PC-3 (cell line): Measurements from ENCODE around the gene SLC7A6. TPM values are rescaled to one million over a fixed set of nuclear protein-coding genes. Genes with fewer than 3 reads are reported as not detected.

ENCODE experiments used
- ATAC-seq: fragments of 200-7000 bp; cut with Tn5 transposase; 2 replicates; pipeline ENCODE4 v1.9.1; 2020; ENCODE audit warnings: mild to moderate bottlenecking, moderate library complexity
- BruUV-seq: library from RNA; stranded (reverse); fragments of 400-500 nt; replicated peaks from 2 replicates; lab custom pipeline; 2021; lab: Mats Ljungman, UMichigan
- CTCF ChIA-PET: fragments of 300-600 bp; sonication (Branson Sonifier 250); formaldehyde crosslinking; loops from one replicate; lab custom pipeline; 2022; ENCODE audit warnings: antibody characterized with exemption; lab: Charles Lee
- POLR2A ChIA-PET: fragments of 300-600 bp; sonication (Branson Sonifier 250); formaldehyde crosslinking; loops from one replicate; lab custom pipeline; 2022; ENCODE audit warnings: antibody characterized with exemption; ENCODE audit not compliant: unreplicated experiment; lab: Charles Lee
- DNase-seq: peaks from one replicate; pipeline ENCODE4 v3.0.0-alpha.2; 2015
- H2AFZ ChIP-seq: fragments of 300-600 bp; sonication (generic); 2 replicates; pipeline ENCODE4 v1.6.0; 2016; ENCODE audit warnings: antibody characterized with exemption, low read length
- H3F3A ChIP-seq: fragments of 300-600 bp; sonication (generic); one replicate; pipeline ENCODE4 v1.6.0; 2017; ENCODE audit warnings: antibody characterized with exemption, low read length, control low read depth, mild to moderate bottlenecking; ENCODE audit not compliant: unreplicated experiment
- H3K27ac ChIP-seq: fragments of 300-600 bp; sonication (generic); 2 replicates; pipeline ENCODE4 v1.5.1; 2016; ENCODE audit warnings: mild to moderate bottlenecking, low read length
- H3K27me3 ChIP-seq: fragments of 300-600 bp; sonication (generic); 2 replicates; pipeline ENCODE4 v1.6.1; 2016; ENCODE audit warnings: low read length, mixed read lengths
- H3K36me3 ChIP-seq: fragments of 300-600 bp; sonication (generic); 2 replicates; pipeline ENCODE4 v1.6.1; 2016; ENCODE audit warnings: low read depth, mixed run types, low read length, mixed read lengths
- H3K4me1 ChIP-seq: fragments of 300-600 bp; sonication (generic); 2 replicates; pipeline ENCODE4 v1.5.1; 2016; ENCODE audit warnings: low read length; ENCODE audit not compliant: insufficient read depth
- H3K4me2 ChIP-seq: fragments of 300-600 bp; sonication (generic); 2 replicates; pipeline ENCODE4 v1.6.0; 2016; ENCODE audit warnings: low read length
- H3K4me3 ChIP-seq: fragments of 300-600 bp; sonication (generic); 2 replicates; pipeline ENCODE4 v1.5.1; 2016; ENCODE audit warnings: mild to moderate bottlenecking, low read length, mixed read lengths
- H3K79me2 ChIP-seq: fragments of 300-600 bp; sonication (generic); 2 replicates; pipeline ENCODE4 v1.6.1; 2017; ENCODE audit warnings: low read length, mixed read lengths
- H3K9ac ChIP-seq: fragments of 300-600 bp; sonication (generic); 2 replicates; pipeline ENCODE4 v1.6.0; 2016; ENCODE audit warnings: mild to moderate bottlenecking, low read length
- H3K9me2 ChIP-seq: fragments of 300-600 bp; sonication (generic); replicated peaks from 2 replicates; pipeline ENCODE4 v1.6.1; 2016; ENCODE audit warnings: mixed run types, low read length, mixed read lengths
- H3K9me3 ChIP-seq: fragments of 300-600 bp; sonication (generic); 2 replicates; pipeline ENCODE4 v1.6.1; 2016; ENCODE audit warnings: low read length, mixed read lengths
- H4K20me1 ChIP-seq: fragments of 300-600 bp; sonication (generic); 2 replicates; pipeline ENCODE4 v1.6.1; 2016; ENCODE audit warnings: low read length, mixed read lengths
- EZH2 ChIP-seq: fragments of 300-600 bp; sonication (generic); IDR thresholded peaks from one replicate; pipeline ENCODE4 v1.6.1; 2017; ENCODE audit warnings: antibody characterized with exemption, mild to moderate bottlenecking, low read length; ENCODE audit not compliant: unreplicated experiment
- EZH2phosphoT487 ChIP-seq: fragments of 300-600 bp; sonication (generic); IDR thresholded peaks from 2 replicates; pipeline ENCODE4 v1.6.1; 2018; ENCODE audit warnings: mild to moderate bottlenecking, antibody characterized with exemption, low read length, borderline replicate concordance
- intact Hi-C: fragments of 100-400 bp; cut with micrococcal nuclease; formaldehyde crosslinking; loops from 2 replicates; pipeline ENCODE4 v1.9.0; 2023
- total RNA-seq: library from RNA; depleted of rRNA; stranded (reverse); fragments of >200 nt; gene quantifications from 2 replicates; pipeline ENCODE4 v1.2.3, GENCODE V29; 2014
- TF ChIP-seq, protein P1 (sequence below): fragments of 300-600 bp; sonication (generic); conservative IDR thresholded peaks from 2 replicates; pipeline ENCODE4 v1.5.1; 2017; ENCODE audit warnings: antibody characterized with exemption, low read depth, mild to moderate bottlenecking, low read length

The SLC7A6 gene
- total RNA-seq, 1 experiment from 2014 or later = 24.7 TPM

DNA sequence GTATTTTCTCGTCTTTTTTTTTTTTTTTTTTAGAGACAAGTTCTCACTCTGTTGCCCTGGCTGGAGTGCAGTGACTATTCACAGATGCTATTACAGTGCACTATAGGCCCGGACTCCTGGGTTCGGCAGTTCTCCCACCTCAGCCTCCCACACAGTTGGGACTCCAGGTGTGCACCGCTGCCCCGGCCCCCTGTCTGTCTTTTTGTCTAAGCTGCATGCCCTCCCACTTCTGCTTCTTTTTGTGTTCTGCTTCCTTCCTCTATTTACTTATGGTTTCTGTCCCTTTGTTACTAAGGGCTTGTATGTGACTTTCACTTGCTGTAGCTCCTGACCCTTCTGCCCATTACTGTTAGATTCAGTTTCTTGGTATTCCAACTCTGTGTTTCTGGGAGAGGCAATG, 20.5 kb downstream of the SLC7A6 start:
- Histone ChIP-seq H3K4me2 (no peak overlapping the region), H3K9me3 (no peaks in the 10 kb centered on the region), H3K4me1 (peaks cover 19% of the 10 kb centered on the region), H4K20me1 (no peaks in the 10 kb centered on the region), H3K27me3 (no peaks in the 10 kb centered on the region), H3K79me2 (peaks cover 16% of the 10 kb centered on the region; the same call in 1 of the 2 replicates), H3K9me2 (no peaks in the 10 kb centered on the region), H3F3A (no peaks in the 10 kb centered on the region), H2AFZ (no peak overlapping the region), H3K36me3 (peaks cover 10% of the 10 kb centered on the region; the same call in 1 of the 2 replicates), H3K4me3 (no peak overlapping the region), H3K27ac (no peak overlapping the region), H3K9ac (no peak overlapping the region)
- DNase-seq (no peak), ATAC-seq (no peak)
- TF ChIP-seq EZH2 (no peak), EZH2phosphoT487 (no peak)
- TF ChIP-seq, protein P1, sequence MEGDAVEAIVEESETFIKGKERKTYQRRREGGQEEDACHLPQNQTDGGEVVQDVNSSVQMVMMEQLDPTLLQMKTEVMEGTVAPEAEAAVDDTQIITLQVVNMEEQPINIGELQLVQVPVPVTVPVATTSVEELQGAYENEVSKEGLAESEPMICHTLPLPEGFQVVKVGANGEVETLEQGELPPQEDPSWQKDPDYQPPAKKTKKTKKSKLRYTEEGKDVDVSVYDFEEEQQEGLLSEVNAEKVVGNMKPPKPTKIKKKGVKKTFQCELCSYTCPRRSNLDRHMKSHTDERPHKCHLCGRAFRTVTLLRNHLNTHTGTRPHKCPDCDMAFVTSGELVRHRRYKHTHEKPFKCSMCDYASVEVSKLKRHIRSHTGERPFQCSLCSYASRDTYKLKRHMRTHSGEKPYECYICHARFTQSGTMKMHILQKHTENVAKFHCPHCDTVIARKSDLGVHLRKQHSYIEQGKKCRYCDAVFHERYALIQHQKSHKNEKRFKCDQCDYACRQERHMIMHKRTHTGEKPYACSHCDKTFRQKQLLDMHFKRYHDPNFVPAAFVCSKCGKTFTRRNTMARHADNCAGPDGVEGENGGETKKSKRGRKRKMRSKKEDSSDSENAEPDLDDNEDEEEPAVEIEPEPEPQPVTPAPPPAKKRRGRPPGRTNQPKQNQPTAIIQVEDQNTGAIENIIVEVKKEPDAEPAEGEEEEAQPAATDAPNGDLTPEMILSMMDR = no peak
- ChIA-PET CTCF (no interaction called here), POLR2A (no interaction called here)
- BruUV-seq = no TSS peak
- intact Hi-C loops = no loop called here

DNA sequence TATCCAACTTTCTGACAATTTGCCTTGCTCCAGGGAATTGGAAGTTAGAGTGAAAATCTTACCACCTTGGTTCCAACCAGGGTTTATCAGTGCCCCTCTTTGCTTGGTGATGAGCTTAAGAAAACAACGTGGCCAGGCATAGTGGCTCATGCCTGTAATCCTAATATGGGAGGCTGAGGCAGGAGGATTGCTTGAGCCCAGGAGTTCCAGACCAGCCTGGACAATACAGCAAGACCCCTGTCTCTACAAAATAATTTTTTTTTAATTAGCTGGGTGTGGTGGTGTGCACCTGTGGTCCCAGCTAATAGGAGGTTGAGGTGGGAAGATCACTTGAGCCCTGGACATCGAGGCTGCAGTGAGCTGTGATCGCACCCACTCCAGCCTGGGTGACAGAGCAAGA, 21.4 kb downstream of the SLC7A6 start:
- no peak for DNase-seq
- no TSS peak for BruUV-seq

More for the DNA sequence above, 21.4 kb downstream of the SLC7A6 start:
- intact Hi-C loops = no loop called here
- ATAC-seq = no peak
- H3K9me2 ChIP-seq = no peaks in the 10 kb centered on the region
- H2AFZ ChIP-seq = no peak overlapping the region
- H3F3A ChIP-seq = no peaks in the 10 kb centered on the region
- TF ChIP-seq, protein P1 = no peak
- TF ChIP-seq EZH2 (no peak), EZH2phosphoT487 (no peak)
- H3K36me3 ChIP-seq = peaks cover 10% of the 10 kb centered on the region; the same call in 1 of the 2 replicates
- H4K20me1 ChIP-seq = no peaks in the 10 kb centered on the region
- H3K9me3 ChIP-seq = no peaks in the 10 kb centered on the region
- H3K4me3 ChIP-seq = no peak overlapping the region
- no peak overlapping the region for H3K27ac ChIP-seq
- H3K4me1 ChIP-seq = peaks cover 20% of the 10 kb centered on the region
- no peak overlapping the region for H3K9ac ChIP-seq
- ChIA-PET CTCF (no interaction called here), POLR2A (no interaction called here)
- no peaks in the 10 kb centered on the region for H3K27me3 ChIP-seq
- no peak overlapping the region for H3K4me2 ChIP-seq
- H3K79me2 ChIP-seq = peaks cover 14% of the 10 kb centered on the region; the same call in 1 of the 2 replicates
